Dendritic cell treated with granulocyte-macrophage colony-stimulating factor and Interleukin-4, amounts not matched to agents 40 ng/mL and 50 ng/mL, for 4 days (primary cell): ENCODE measurements around the gene RGS11.
"Not testable (repeated sequence)": the region's sequence is repeated elsewhere in the genome, so short reads cannot be mapped to it uniquely, and the experiment has no call there.

Experiments used
- H3K27ac Mint-ChIP-seq: one replicate; pipeline ENCODE4 v1.8.0; 2022; ENCODE audit warnings: mild to moderate bottlenecking, mixed read lengths
- H3K27me3 Mint-ChIP-seq: one replicate; pipeline ENCODE4 v1.8.0; 2022; ENCODE audit warnings: mild to moderate bottlenecking, mixed read lengths
- H3K36me3 Mint-ChIP-seq: one replicate; pipeline ENCODE4 v1.8.0; 2022; ENCODE audit warnings: low read depth, mixed read lengths
- H3K4me1 Mint-ChIP-seq: one replicate; pipeline ENCODE4 v1.8.0; 2022; ENCODE audit warnings: low read depth, mixed read lengths
- H3K4me3 Mint-ChIP-seq: one replicate; pipeline ENCODE4 v1.8.0; 2022; ENCODE audit warnings: mild to moderate bottlenecking, moderate library complexity, mixed read lengths
- H3K9me3 Mint-ChIP-seq: one replicate; pipeline ENCODE4 v1.8.0; 2022; ENCODE audit warnings: mixed read lengths
- intact Hi-C: fragments of 100-400 bp; cut with micrococcal nuclease; formaldehyde crosslinking; loops from one replicate; pipeline ENCODE4 v1.15.0; 2022

The RGS11 gene

GRCh38 chr16:258091-258490, 17.7 kb downstream of the RGS11 start:
- H3K9me3 Mint-ChIP-seq, H3K27me3 Mint-ChIP-seq, intact Hi-C loops, H3K27ac Mint-ChIP-seq, H3K4me3 Mint-ChIP-seq, H3K4me1 Mint-ChIP-seq: not testable (repeated sequence)
- peaks cover 97% of the 10 kb centered on the region for H3K36me3 Mint-ChIP-seq

- H3K4me1 Mint-ChIP-seq, result peaks cover 10% of the 10 kb centered on the region
- intact Hi-C loops, result no loop called here
- peaks cover 90% of the 10 kb centered on the region for H3K36me3 Mint-ChIP-seq
- H3K27me3 Mint-ChIP-seq, result no peaks in the 10 kb centered on the region
- no peak overlapping the region for H3K4me3 Mint-ChIP-seq
- no peak overlapping the region for H3K27ac Mint-ChIP-seq
- H3K9me3 Mint-ChIP-seq, result no peaks in the 10 kb centered on the region
Observed at GRCh38 chr16:255183-255582, 20.6 kb downstream of the RGS11 start.

DNA sequence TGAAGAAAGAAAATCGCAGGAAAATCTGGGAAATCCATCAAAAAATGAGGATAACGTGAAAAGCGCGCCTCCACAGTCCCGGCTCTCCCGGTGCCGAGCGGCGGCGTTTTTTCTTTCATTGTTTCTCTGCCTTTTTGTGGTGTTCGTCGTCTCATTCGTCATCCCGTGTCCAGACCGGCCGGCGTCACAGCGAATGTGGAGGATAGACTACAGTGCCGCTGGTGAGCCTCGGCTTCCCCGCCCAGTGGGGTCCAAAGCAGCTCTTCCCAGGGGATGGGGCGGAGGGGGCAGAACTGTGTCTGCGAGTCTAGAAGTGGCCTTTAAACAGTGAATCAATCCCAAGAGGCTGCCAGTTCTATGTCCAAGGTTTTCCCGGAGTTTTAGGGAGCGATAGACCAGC, 21.3 kb downstream of the RGS11 start:
- Mint-ChIP-seq H3K27me3 (no peaks in the 10 kb centered on the region), H3K4me1 (peaks cover 10% of the 10 kb centered on the region), H3K27ac (no peak overlapping the region), H3K4me3 (no peak overlapping the region), H3K36me3 (peaks cover 90% of the 10 kb centered on the region), H3K9me3 (no peaks in the 10 kb centered on the region)
- intact Hi-C loops, result no loop called here

- Mint-ChIP-seq H3K9me3 (no peaks in the 10 kb centered on the region), H3K27me3 (no peaks in the 10 kb centered on the region), H3K4me1 (peaks cover 10% of the 10 kb centered on the region), H3K4me3 (no peak overlapping the region), H3K36me3 (peaks cover 90% of the 10 kb centered on the region), H3K27ac (no peak overlapping the region)
- intact Hi-C loops, result no loop called here
Observed at GRCh38 chr16:253833-254232, 21.9 kb downstream of the RGS11 start.

GRCh38 chr16:252366-253337, 23.1 kb downstream of the RGS11 start:
- intact Hi-C loops, result no loop called here

DNA sequence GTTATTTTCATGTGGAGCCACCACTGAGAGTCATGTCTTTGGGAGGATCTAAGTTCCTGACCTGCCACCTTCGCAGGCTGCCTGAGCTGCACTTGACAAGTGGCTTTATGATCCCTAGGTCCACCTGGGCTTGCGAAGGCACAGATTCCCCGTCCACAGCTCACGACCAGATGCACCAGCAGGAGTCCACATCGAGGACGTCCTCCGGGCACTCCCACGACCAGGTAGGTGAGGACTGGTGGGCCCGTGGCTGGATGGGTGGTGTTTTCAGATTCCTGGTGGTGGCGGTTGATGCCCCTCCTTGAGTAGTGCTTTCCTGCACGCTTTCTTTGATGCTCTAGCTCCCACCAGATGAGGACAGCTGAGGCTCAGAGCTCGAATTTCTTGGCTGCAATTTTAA, 26.3 kb downstream of the RGS11 start:
- H3K9me3 Mint-ChIP-seq, result no peaks in the 10 kb centered on the region
- no peak overlapping the region for H3K4me3 Mint-ChIP-seq
- peaks cover 10% of the 10 kb centered on the region for H3K4me1 Mint-ChIP-seq
- no peak overlapping the region for H3K27ac Mint-ChIP-seq
- peaks cover 58% of the 10 kb centered on the region for H3K36me3 Mint-ChIP-seq
- intact Hi-C loops, result no loop called here
- H3K27me3 Mint-ChIP-seq, result no peaks in the 10 kb centered on the region

More at GRCh38 chr16:252366-253337, 23.1 kb downstream of the RGS11 start:
- H3K27ac Mint-ChIP-seq, result peak overlapping the region; percentile 47
- H3K9me3 Mint-ChIP-seq, result no peaks in the 10 kb centered on the region
- no peaks in the 10 kb centered on the region for H3K27me3 Mint-ChIP-seq
- peaks cover 10% of the 10 kb centered on the region for H3K4me1 Mint-ChIP-seq
- peaks cover 83% of the 10 kb centered on the region for H3K36me3 Mint-ChIP-seq
- peak overlapping the region; percentile 64 for H3K4me3 Mint-ChIP-seq

- Mint-ChIP-seq H3K27me3 (no peaks in the 10 kb centered on the region), H3K27ac (no peak overlapping the region), H3K9me3 (no peaks in the 10 kb centered on the region), H3K36me3 (peaks cover 43% of the 10 kb centered on the region), H3K4me1 (peaks cover 4% of the 10 kb centered on the region), H3K4me3 (no peak overlapping the region)
- intact Hi-C loops, result no loop called here
Observed at GRCh38 chr16:247027-247426, 28.7 kb downstream of the RGS11 start.

DNA sequence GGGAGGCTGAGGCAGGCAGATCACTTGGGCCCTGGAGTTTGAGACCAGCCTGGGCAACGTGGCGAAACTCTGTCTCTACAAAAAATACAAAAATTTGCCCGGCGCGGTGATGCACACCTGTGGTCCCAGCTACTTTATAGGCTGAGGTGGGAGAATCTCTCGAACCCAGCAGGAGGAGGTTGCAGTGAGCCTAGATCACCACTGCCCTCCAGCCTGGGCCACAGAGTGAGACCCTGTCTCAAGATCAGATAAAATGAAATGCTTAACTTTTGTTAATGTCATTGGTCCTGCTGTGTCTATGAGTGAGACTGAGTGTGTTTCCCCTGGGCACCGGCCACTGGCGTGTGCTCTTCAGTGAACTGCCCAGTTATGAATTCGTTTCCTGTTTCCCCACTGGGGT, 30.6 kb downstream of the RGS11 start:
- H3K4me1 Mint-ChIP-seq, result peaks cover 23% of the 10 kb centered on the region
- H3K4me3 Mint-ChIP-seq, result no peak overlapping the region
- H3K27me3 Mint-ChIP-seq, result no peaks in the 10 kb centered on the region
- intact Hi-C loops, result no loop called here
- no peaks in the 10 kb centered on the region for H3K9me3 Mint-ChIP-seq
- H3K36me3 Mint-ChIP-seq, result peaks cover 30% of the 10 kb centered on the region
- no peak overlapping the region for H3K27ac Mint-ChIP-seq

DNA sequence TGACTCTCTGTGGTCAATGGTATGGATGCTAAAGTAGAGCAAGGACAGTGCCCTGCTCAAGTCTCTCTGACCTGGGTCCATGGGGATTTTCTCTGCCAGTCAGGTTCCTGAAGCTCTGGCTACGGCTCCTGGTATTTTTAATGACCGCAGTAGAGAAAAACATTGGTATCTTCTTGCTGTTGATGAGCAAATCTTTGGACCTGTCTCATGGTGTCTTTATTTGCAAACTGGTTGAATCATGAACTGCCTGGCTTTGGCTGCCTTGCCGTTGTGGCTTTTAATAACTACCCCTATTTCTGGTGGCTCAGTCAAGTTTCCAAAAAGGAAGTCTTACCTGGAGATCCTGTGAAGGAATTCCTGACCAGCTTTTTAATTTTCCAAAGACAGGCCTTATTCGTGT, 32.4 kb downstream of the RGS11 start:
- Mint-ChIP-seq H3K27ac (no peak overlapping the region), H3K4me3 (no peak overlapping the region), H3K27me3 (no peaks in the 10 kb centered on the region), H3K4me1 (peaks cover 32% of the 10 kb centered on the region), H3K9me3 (no peaks in the 10 kb centered on the region), H3K36me3 (peaks cover 13% of the 10 kb centered on the region)
- intact Hi-C loops, result no loop called here

DNA sequence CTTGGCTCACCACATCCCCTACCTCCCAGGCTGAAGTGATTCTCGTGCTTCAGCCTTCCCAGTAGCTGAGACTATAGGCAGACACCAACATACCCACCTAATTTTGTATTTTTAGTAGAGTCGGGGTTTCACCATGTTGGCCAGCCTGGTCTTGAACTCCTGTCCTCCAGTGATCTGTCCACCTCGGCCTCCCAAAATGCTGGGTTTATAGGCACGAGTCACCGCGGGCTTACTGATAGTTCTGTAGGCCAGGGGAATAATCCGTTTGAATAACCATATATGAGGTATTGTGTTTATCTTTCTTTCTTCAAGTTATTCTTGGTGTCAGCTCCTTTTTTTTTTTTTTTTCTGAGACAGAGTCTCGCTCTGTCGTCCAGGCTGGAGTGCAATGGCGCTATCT, 33.5 kb downstream of the RGS11 start:
- Mint-ChIP-seq H3K27me3 (no peaks in the 10 kb centered on the region), H3K9me3 (no peaks in the 10 kb centered on the region), H3K4me3 (peak overlapping the region; percentile 40), H3K36me3 (peaks cover 14% of the 10 kb centered on the region), H3K4me1 (peaks cover 32% of the 10 kb centered on the region), H3K27ac (peak overlapping the region; percentile 83)
- intact Hi-C loops, result no loop called here

DNA sequence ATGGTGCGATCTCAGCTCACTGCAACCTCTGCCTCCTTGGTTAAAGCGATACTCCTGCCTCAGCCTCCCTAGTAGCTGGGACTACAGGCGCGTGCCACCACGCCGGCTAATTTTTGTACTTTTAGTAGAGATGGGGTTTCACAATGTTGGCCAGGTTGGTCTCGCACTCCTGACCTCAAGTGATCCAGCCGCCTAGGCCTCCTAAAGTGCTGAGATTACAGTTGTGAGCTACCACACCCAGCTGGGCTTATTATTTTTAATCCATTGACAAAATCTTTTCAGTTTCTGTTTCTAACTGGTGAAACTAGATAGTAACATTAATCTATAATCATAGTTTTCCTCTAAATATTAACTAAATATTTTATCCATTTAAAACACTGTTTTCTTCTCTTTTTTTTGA, 35.2 kb downstream of the RGS11 start:
- Mint-ChIP-seq H3K4me3 (no peak overlapping the region), H3K36me3 (peaks cover 10% of the 10 kb centered on the region), H3K27me3 (no peaks in the 10 kb centered on the region), H3K27ac (peak overlapping the region; percentile 83), H3K4me1 (peaks cover 32% of the 10 kb centered on the region), H3K9me3 (no peaks in the 10 kb centered on the region)
- intact Hi-C loops, result no loop called here

DNA sequence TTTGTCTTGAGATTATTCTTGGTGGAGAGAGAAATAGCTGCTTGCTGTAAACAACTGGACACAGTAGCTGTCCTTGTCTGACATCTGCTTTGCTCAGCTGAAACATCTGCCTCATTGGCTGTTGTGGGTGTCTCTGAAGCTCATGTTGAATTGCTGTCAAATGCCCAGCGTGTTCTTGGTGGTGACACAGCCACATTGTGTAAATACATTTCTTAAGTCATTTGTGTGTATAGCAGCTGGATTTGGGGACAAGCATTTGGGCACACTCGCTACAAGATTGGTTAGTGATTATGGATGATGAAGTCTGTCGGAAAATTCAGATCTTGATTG, 35.8 kb downstream of the RGS11 start:
- Mint-ChIP-seq H3K4me1 (peaks cover 32% of the 10 kb centered on the region), H3K9me3 (no peaks in the 10 kb centered on the region), H3K36me3 (peaks cover 15% of the 10 kb centered on the region), H3K4me3 (no peak overlapping the region), H3K27me3 (no peaks in the 10 kb centered on the region), H3K27ac (peak overlapping the region; percentile 83)
- intact Hi-C loops, result no loop called here

- intact Hi-C loops, result loop anchor here (1.0 kb wide), 1 partner anchor 118 kb away; the partner anchor contains the start of gene AXIN1
- H3K27me3 Mint-ChIP-seq, result no peaks in the 10 kb centered on the region
- peak within 1 kb of the TSS; percentile 100 for H3K27ac Mint-ChIP-seq
- peaks cover 10% of the 10 kb centered on the region for H3K4me1 Mint-ChIP-seq
- H3K36me3 Mint-ChIP-seq, result peaks cover 19% of the 10 kb centered on the region
- no peaks in the 10 kb centered on the region for H3K9me3 Mint-ChIP-seq
- peak within 1 kb of the TSS; percentile 93 for H3K4me3 Mint-ChIP-seq
Observed at GRCh38 chr16:234468-235305, 41.1 kb downstream of the RGS11 start, which contains the start of gene FAM234A. Gene FAM234A, plus strand, starts transcription at chr16:234821. Its CDS starts 19,593 bp downstream, at chr16:254414.

- Mint-ChIP-seq H3K36me3 (peaks cover 46% of the 10 kb centered on the region), H3K27me3 (no peaks in the 10 kb centered on the region), H3K27ac (no peak overlapping the region), H3K9me3 (no peaks in the 10 kb centered on the region), H3K4me3 (no peak overlapping the region), H3K4me1 (peaks cover 17% of the 10 kb centered on the region)
- intact Hi-C loops, result no loop called here
Observed at GRCh38 chr16:230949-231348, 44.8 kb downstream of the RGS11 start.
